Tibial nerve (tissue), 3 donors: ENCODE data around the gene SLC46A1.

ENCODE experiments used
- CTCF ChIP-seq, 5 experiments: fragments of 200-600 bp in 3 of 5; fragments of 450-650 bp in 2 of 5; sonication (generic) in 3 of 5; IDR thresholded peaks; one replicate each; pipeline ENCODE4 v1.5.1; 2016 to 2019; ENCODE audit warnings: antibody characterized with exemption in 5 of 5, mild to moderate bottlenecking in 3 of 5, moderate library complexity in 2 of 5
- POLR2A ChIP-seq, 2 donors: fragments of 450-650 bp; IDR thresholded peaks; one replicate each; pipeline ENCODE4 v1.6.1; 2017; ENCODE audit warnings: antibody characterized with exemption in 2 of 2, mild to moderate bottlenecking in 2 of 2, moderate library complexity in 2 of 2

GRCh38 chr17:28347261-28347891 is 58.6 kb downstream of the SLC46A1 start:
- no peak for TF ChIP-seq CTCF (IDR thresholded peaks at IDR 0.05)
- TF ChIP-seq POLR2A (IDR thresholded peaks at IDR 0.05): no peak
